Endometrial microvascular endothelial cells (primary cell): ENCODE measurements around the gene PIAS1. TPM values are rescaled to one million over a fixed set of nuclear protein-coding genes. Genes with fewer than 3 reads are reported as not detected.
"Not testable (repeated sequence)": the region's sequence is repeated elsewhere in the genome, so short reads cannot be mapped to it uniquely, and the experiment has no call there.

Experiments
- in situ Hi-C: cut with HindIII; loops from 2 replicates; pipeline ENCODE4 v1.10.0; 2017; ENCODE audit warnings: low sequenced_read_pairs, low pct_unique_long_range_greater_than_20kb; ENCODE audit errors: inconsistent ontology term
- total RNA-seq: library from RNA; depleted of rRNA; stranded (reverse); fragments of >200 nt; gene quantifications from one replicate; pipeline ENCODE4 v1.2.3, GENCODE V29; 2015; ENCODE audit errors: inconsistent ontology term

PIAS1 gene
- total RNA-seq, 1 donor from 2014 or later: 13.8 TPM

- in situ Hi-C loops: not testable (repeated sequence)
These were observed 167.7 kb downstream of the PIAS1 start for GRCh38 chr15:68221530-68222431.

DNA sequence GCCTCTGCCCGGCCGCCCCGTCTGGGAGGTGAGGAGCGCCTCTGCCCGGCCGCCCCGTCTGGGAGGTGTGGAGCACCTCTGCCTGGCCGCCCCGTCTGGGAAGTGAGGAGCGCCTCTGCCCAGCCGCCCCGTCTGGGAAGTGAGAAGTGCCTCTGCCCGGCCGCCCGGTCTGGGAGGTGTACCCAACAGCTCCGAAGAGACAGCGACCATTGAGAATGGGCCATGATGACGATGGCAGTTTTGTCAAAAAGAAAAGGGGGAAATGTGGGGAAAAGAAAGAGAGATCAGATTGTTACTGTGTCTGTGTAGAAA lies 168.3 kb downstream of the PIAS1 start:
- in situ Hi-C loops: not testable (repeated sequence)

GRCh38 chr15:68223171-68223570 lies 169.1 kb downstream of the PIAS1 start:
- in situ Hi-C loops: no loop called here

DNA sequence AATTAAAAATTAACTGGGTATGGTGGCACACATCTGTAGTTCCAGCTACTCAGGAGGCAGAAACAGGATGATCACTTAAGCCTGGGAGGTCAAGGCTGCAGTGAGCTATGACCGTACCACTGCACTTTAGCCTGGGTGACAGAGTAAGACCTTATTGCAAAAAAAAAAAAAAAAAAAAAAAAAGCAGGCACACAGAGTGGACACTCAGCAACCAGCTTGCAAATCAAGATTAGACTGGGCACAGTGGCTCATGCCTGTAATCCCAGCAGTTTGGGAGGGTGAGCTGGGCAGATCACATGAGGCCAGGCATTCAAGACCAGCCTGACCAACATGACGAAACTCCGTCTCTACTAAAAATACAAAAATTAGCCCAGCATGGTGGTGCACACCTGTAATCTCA lies 170.0 kb downstream of the PIAS1 start:
- in situ Hi-C loops: no loop called here

GRCh38 chr15:68224546-68225250 lies 170.6 kb downstream of the PIAS1 start:
- in situ Hi-C loops: no loop called here

DNA sequence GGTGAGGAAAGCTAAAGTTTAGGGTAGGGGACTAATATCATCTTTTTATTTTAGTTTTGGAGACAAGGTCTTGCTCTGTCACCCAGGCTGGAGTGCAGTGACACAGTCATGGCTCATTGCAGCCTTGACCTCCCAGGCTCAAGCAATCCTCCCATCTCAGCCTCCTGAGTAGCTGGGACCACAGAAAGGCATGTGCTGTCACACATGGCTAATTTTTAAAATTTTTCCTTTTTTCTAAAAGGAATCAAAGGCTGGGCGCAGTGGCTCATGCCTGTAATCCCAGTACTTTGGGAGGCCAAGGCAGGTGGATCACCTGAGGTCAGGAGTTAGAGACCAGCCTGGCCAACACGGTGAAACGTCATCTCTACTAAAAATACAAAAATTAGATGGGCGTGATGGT lies 171.3 kb downstream of the PIAS1 start:
- in situ Hi-C loops: not testable (repeated sequence)

DNA sequence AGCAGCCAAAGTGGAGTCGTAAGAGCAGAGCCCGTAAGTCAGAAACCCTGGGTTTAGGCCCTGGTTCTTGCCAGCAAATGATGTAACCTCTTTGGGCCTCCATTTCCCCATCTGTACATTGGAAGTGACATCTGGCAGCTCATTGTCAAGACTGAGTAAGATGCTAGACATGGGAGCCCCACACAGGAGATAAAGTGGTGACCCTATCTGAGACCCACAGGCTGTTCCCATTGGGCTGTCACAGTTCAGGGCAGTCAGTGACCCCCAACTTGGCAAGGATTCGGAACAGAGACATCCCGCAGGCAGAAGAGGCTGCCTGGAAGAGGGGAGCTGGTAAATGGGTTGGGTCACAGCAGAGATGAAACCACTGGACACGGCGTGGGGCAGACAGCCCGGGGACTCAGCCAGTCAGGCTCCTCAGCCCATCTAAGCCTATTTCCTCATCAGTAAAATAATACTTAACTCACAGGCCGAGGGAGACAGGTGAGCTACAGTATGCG lies 173.6 kb downstream of the PIAS1 start:
- in situ Hi-C loops: no loop called here

GRCh38 chr15:68228143-68228970 lies 174.2 kb downstream of the PIAS1 start:
- in situ Hi-C loops: no loop called here

- in situ Hi-C loops: no loop called here
These were observed 174.9 kb downstream of the PIAS1 start for GRCh38 chr15:68228971-68229385.

DNA sequence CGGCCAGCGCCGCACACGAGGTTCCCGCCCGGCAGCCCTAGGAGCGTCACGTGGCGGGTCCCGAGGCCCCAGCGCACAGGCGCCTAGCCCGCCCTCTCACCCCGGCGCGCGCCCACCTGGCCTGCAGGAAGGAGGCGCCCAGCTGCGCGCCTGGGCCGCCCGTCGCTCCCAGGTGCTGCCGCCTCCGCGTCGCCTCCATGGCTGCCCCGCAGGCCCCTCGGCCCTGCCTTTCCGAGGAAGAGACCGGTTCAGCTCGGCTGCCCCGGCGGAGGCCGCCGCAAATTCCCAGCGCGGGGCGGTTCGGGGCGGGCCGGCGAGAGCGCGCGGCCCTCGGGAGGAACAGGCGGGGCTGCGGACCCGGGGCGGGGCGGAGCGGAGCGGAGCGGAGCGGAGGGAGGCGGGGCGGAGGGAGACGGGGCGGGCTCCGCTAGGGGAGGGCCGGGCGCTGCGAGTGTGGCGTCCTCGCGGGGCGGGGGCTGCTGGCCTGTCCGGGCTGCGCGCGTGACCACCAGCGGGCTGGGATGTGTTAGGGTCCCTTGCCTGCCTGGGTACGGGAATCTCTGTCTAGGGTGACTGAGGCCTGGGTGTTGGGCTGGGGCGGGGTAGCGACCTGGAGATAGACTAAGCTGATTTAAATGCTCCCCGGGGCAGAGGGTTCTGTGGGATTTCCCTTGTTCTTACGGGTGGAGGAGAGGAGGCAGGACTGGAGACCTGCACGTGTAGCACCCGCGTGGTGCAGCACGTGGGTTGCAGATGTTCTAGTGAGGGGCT lies 175.5 kb downstream of the PIAS1 start, which contains the start of gene CLN6:
Gene CLN6 (minus strand): TSS at position 343 of the 771 bp plus-strand sequence. CDS start 144 bp downstream, at position 199.
- in situ Hi-C loops: no loop called here

- in situ Hi-C loops: no loop called here
These were observed 176.3 kb downstream of the PIAS1 start for GRCh38 chr15:68230157-68231100.

GRCh38 chr15:68231102-68231818 lies 177.1 kb downstream of the PIAS1 start:
- in situ Hi-C loops: no loop called here

- in situ Hi-C loops: no loop called here
These were observed 178.3 kb downstream of the PIAS1 start for GRCh38 chr15:68232449-68232848.

DNA sequence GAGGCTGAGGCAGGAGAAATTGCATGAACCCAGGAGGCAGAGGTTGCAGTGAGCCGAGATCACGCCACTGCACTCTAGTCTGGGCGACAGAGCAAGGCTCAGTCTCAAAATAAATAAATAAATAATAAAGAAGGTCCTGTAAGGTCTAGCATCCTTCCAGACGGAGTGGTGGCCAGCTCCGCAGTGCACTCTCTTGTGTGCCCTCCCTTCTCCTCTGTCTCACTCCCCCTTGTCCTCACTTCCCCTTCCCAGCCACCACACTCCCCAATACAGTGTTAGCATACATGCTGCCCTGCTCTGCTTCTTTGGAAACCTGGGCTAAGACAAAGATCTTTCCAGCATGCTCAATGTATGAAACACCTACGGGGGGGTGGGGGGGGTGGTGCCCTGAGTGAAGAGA lies 178.8 kb downstream of the PIAS1 start:
- in situ Hi-C loops: no loop called here

- in situ Hi-C loops: no loop called here
These were observed 179.9 kb downstream of the PIAS1 start for GRCh38 chr15:68234060-68234459.

GRCh38 chr15:68234520-68234919 lies 180.4 kb downstream of the PIAS1 start:
- in situ Hi-C loops: not testable (repeated sequence)

DNA sequence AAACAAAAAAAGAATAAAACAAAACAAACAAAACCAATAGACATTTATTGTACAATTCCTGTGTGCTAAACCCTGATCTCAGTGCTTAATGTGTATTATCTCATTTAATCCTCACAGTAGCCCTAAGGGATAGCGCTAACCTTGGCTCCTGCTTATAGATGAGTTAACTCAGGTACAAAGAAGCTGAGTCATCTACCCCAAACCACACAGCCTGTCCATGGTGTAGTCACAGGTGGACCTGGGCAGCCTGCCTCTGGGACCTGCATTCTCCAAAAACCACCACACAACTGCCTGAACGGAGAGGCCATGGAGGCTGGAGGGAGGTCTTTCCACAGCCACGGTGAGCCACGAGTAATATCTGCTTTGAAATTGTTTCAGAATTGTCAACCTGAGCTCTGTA lies 180.9 kb downstream of the PIAS1 start:
- in situ Hi-C loops: no loop called here
